Measurements from ENCODE around the gene HSPA14. TPM values are rescaled to one million over a fixed set of nuclear protein-coding genes. Genes with fewer than 3 reads are reported as not detected.
"Not testable (repeated sequence)": the region's sequence is repeated elsewhere in the genome, so short reads cannot be mapped to it uniquely, and the experiment has no call there.

The HSPA14 gene
- total RNA-seq, 3 donors from 2014 or later (not counting 1 experiment from before 2014, with no cell fraction given) = 18.9 to 25.6 (median 24.5) TPM

DNA sequence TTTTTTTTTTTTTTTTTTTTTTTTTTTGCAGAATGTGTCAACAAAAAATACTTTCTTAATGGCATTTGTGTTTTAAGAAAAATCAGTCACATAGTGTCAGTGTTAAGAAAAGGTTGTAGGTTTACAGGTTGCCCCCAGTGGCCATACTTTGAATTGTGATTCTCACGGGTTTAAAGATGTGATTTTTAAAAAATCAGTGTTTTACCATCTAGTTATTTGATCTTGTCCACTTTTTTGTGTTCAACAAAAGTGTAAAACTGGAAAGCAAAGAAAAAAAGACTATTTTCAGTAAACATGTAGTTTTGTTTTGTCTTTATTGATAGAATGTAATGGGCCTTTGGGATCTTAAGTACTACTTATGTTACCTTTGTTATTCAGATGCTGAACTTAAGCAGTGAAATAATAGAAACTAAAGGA, 66.2 kb downstream of the HSPA14 start:
- H3K36me3 Mint-ChIP-seq = peaks cover 14% of the 10 kb centered on the region
- no peak overlapping the region for H3K4me3 ChIP-seq (ENCODE audit: low read length)
- ATAC-seq (peak; percentile 79 to 96 (median 84)), DNase-seq (peak in 1 of 2 donors; percentile 62)
- peak overlapping the region in 1 of 2 donors; percentile 46 for H3K27ac Mint-ChIP-seq
- H3K27me3 ChIP-seq (ENCODE audit: control insufficient read depth, insufficient read depth, low read length) = no peaks in the 10 kb centered on the region
- 21% methylated on average over 1 of the region's 1 CpG for WGBS (ENCODE audit: insufficient coverage)
- no peaks in the 10 kb centered on the region for H3K4me1 ChIP-seq (ENCODE audit: control insufficient read depth, insufficient read depth, low read length)
- H3K27ac ChIP-seq (ENCODE audit: low read length) = no peak overlapping the region
- H3K4me1 Mint-ChIP-seq = peaks cover 0 to 5% of the 10 kb centered on the region in 2 donors
- intact Hi-C loops (cut with micrococcal nuclease) = loop anchor here (5.0 kb wide), 1 partner anchor 407 kb away; no protein-coding TSS in a partner anchor
- no peaks in the 10 kb centered on the region for H3K9me3 ChIP-seq (ENCODE audit: control insufficient read depth, insufficient read depth, low read length)
- H3K27me3 Mint-ChIP-seq (ENCODE audit: low read depth in 2 of 2) = no peaks in the 10 kb centered on the region
- TF ChIP-seq, protein P1, sequence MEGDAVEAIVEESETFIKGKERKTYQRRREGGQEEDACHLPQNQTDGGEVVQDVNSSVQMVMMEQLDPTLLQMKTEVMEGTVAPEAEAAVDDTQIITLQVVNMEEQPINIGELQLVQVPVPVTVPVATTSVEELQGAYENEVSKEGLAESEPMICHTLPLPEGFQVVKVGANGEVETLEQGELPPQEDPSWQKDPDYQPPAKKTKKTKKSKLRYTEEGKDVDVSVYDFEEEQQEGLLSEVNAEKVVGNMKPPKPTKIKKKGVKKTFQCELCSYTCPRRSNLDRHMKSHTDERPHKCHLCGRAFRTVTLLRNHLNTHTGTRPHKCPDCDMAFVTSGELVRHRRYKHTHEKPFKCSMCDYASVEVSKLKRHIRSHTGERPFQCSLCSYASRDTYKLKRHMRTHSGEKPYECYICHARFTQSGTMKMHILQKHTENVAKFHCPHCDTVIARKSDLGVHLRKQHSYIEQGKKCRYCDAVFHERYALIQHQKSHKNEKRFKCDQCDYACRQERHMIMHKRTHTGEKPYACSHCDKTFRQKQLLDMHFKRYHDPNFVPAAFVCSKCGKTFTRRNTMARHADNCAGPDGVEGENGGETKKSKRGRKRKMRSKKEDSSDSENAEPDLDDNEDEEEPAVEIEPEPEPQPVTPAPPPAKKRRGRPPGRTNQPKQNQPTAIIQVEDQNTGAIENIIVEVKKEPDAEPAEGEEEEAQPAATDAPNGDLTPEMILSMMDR (IDR thresholded peaks at IDR 0.05) = peak; percentile 62
- no peak overlapping the region for H3K4me3 Mint-ChIP-seq
- H3K36me3 ChIP-seq (ENCODE audit: control insufficient read depth, insufficient read depth, low read length) = peaks cover 30% of the 10 kb centered on the region
- H3K9me3 Mint-ChIP-seq = no peaks in the 10 kb centered on the region

DNA sequence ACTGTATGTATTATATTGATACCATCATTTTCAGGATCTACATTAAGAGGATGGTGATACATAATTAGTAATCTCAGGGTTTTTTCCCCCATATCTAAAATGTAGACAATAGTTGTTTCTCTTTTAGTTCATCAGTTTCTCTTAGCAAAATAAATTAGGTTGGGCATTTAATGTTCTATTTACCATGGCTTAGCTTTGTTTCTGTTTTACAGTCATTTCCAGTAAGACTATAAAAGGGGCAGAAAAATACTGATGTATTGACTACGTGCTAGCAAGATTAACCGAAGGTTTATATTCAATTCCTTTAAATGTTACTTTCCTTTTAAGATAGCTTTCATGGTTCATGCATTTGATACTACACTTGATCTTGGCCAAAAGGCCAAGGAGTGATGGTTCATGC, 66.8 kb downstream of the HSPA14 start:
- intact Hi-C loops (cut with micrococcal nuclease) = loop anchor here (5.0 kb wide), 1 partner anchor 408 kb away; no protein-coding TSS in a partner anchor
- H3K9me3 ChIP-seq (ENCODE audit: control insufficient read depth, insufficient read depth, low read length) = no peaks in the 10 kb centered on the region
- H3K27me3 ChIP-seq (ENCODE audit: control insufficient read depth, insufficient read depth, low read length) = no peaks in the 10 kb centered on the region
- H3K36me3 ChIP-seq (ENCODE audit: control insufficient read depth, insufficient read depth, low read length) = peaks cover 29% of the 10 kb centered on the region
- Mint-ChIP-seq H3K4me3 (no peak overlapping the region), H3K27me3 (ENCODE audit: low read depth in 2 of 2) (no peaks in the 10 kb centered on the region), H3K36me3 (peaks cover 16% of the 10 kb centered on the region), H3K9me3 (no peaks in the 10 kb centered on the region), H3K27ac (peak overlapping the region in 1 of 2 donors; percentile 46), H3K4me1 (peaks cover 0 to 5% of the 10 kb centered on the region in 2 donors)
- no peak overlapping the region for H3K27ac ChIP-seq (ENCODE audit: low read length)
- no peak for ATAC-seq
- DNase-seq = no peak
- TF ChIP-seq, protein P1 (IDR thresholded peaks at IDR 0.05) = no peak
- H3K4me1 ChIP-seq (ENCODE audit: control insufficient read depth, insufficient read depth, low read length) = no peaks in the 10 kb centered on the region
- 80% methylated on average over 2 of the region's 2 CpGs for WGBS (ENCODE audit: insufficient coverage)
- H3K4me3 ChIP-seq (ENCODE audit: low read length) = no peak overlapping the region

GRCh38 chr10:14905890-14906289, 67.8 kb downstream of the HSPA14 start:
- intact Hi-C loops (cut with micrococcal nuclease) = no loop called here
- Histone ChIP-seq H3K27me3 (ENCODE audit: control insufficient read depth, insufficient read depth, low read length) (no peaks in the 10 kb centered on the region), H3K4me3 (ENCODE audit: low read length) (no peak overlapping the region), H3K4me1 (ENCODE audit: control insufficient read depth, insufficient read depth, low read length) (no peaks in the 10 kb centered on the region), H3K27ac (ENCODE audit: low read length) (no peak overlapping the region), H3K36me3 (ENCODE audit: control insufficient read depth, insufficient read depth, low read length) (peaks cover 38% of the 10 kb centered on the region), H3K9me3 (ENCODE audit: control insufficient read depth, insufficient read depth, low read length) (no peaks in the 10 kb centered on the region)
- Mint-ChIP-seq H3K36me3 (peaks cover 25% of the 10 kb centered on the region), H3K4me1 (peaks cover 0 to 15% of the 10 kb centered on the region in 2 donors), H3K4me3 (no peak overlapping the region), H3K27me3 (ENCODE audit: low read depth in 2 of 2) (no peaks in the 10 kb centered on the region), H3K9me3 (no peaks in the 10 kb centered on the region), H3K27ac (peak overlapping the region; percentile 36 to 74)
- DNase-seq (peak in 1 of 2 donors; percentile 36), ATAC-seq (no peak)
- WGBS (ENCODE audit: insufficient coverage) = 61% methylated on average over 2 of the region's 2 CpGs
- TF ChIP-seq, protein P1 (IDR thresholded peaks at IDR 0.05) = no peak

DNA sequence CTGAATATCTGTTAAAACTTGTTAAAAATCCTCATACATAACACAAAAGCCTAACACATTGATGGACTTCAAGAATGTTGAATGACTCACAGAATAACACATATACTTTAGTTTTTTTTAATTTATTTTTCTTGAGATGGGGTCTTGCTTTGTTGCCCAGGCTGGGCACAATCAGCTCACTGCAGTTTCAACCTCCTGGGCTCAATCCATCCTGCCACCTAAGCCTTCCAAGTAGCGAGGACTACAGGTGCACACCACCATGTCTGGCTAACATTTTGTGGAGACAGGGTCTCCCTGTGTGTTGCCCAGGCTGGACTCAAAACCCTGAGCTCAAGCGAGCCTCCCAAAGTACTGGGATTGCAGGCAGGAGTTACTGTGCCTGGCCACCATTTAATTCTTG, 68.7 kb downstream of the HSPA14 start:
- Mint-ChIP-seq H3K4me1 (peaks cover 0 to 19% of the 10 kb centered on the region in 2 donors), H3K27ac (no peak overlapping the region), H3K27me3 (ENCODE audit: low read depth in 2 of 2) (no peaks in the 10 kb centered on the region), H3K9me3 (no peaks in the 10 kb centered on the region), H3K36me3 (peaks cover 27% of the 10 kb centered on the region), H3K4me3 (no peak overlapping the region)
- peaks cover 44% of the 10 kb centered on the region for H3K36me3 ChIP-seq (ENCODE audit: control insufficient read depth, insufficient read depth, low read length)
- H3K4me1 ChIP-seq (ENCODE audit: control insufficient read depth, insufficient read depth, low read length) = no peaks in the 10 kb centered on the region
- no peak overlapping the region for H3K27ac ChIP-seq (ENCODE audit: low read length)
- 100% methylated on average over 2 of the region's 2 CpGs for WGBS (ENCODE audit: insufficient coverage)
- TF ChIP-seq, protein P1 (IDR thresholded peaks at IDR 0.05) = no peak
- intact Hi-C loops (cut with micrococcal nuclease) = no loop called here
- ATAC-seq (no peak), DNase-seq (no peak)
- no peak overlapping the region for H3K4me3 ChIP-seq (ENCODE audit: low read length)
- no peaks in the 10 kb centered on the region for H3K9me3 ChIP-seq (ENCODE audit: control insufficient read depth, insufficient read depth, low read length)
- no peaks in the 10 kb centered on the region for H3K27me3 ChIP-seq (ENCODE audit: control insufficient read depth, insufficient read depth, low read length)

GRCh38 chr10:14907591-14907990, 69.5 kb downstream of the HSPA14 start:
- H3K27me3 ChIP-seq (ENCODE audit: control insufficient read depth, insufficient read depth, low read length); H3K27ac Mint-ChIP-seq; H3K4me3 ChIP-seq (ENCODE audit: low read length); H3K9me3 ChIP-seq (ENCODE audit: control insufficient read depth, insufficient read depth, low read length); H3K4me1 ChIP-seq (ENCODE audit: control insufficient read depth, insufficient read depth, low read length); H3K27ac ChIP-seq (ENCODE audit: low read length); H3K4me3 Mint-ChIP-seq; H3K9me3 Mint-ChIP-seq; H3K27me3 Mint-ChIP-seq (ENCODE audit: low read depth in 2 of 2); intact Hi-C loops (cut with micrococcal nuclease); ATAC-seq; DNase-seq: not testable (repeated sequence)
- 97% methylated on average over 2 of the region's 4 CpGs for WGBS (ENCODE audit: insufficient coverage)
- Mint-ChIP-seq H3K4me1 (peaks cover 0 to 19% of the 10 kb centered on the region in 2 donors), H3K36me3 (peaks cover 27% of the 10 kb centered on the region)
- H3K36me3 ChIP-seq (ENCODE audit: control insufficient read depth, insufficient read depth, low read length) = peaks cover 48% of the 10 kb centered on the region

All from natural killer cell (primary cell).